Kidney capillary endothelial cell (primary cell): ENCODE measurements around the gene SDK2.

Experiments
- DNase-seq: peaks from one replicate; pipeline ENCODE4 v3.0.0-alpha.2; 2018; ENCODE audit warnings: low spot score

Gene SDK2

DNA sequence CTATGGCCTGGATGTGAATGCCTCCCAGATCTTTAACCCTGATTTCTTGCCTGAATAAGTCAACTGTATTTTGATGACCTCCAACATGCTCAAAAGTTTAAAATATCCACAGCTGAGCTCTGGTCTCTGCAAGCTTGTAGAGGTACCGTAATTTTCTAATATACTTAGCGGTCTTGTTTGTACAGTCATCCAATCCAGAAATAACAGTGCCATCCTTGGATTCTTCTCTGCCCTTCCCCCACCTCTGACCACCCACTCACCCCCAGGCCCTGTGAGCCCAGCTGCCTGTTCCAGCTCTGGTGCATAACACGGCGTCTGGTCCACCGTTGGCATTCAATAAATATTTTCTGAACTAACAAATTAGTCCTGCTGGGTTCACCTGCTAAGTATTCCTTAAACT, 113.1 kb downstream of the SDK2 start:
- no peak for DNase-seq

DNA sequence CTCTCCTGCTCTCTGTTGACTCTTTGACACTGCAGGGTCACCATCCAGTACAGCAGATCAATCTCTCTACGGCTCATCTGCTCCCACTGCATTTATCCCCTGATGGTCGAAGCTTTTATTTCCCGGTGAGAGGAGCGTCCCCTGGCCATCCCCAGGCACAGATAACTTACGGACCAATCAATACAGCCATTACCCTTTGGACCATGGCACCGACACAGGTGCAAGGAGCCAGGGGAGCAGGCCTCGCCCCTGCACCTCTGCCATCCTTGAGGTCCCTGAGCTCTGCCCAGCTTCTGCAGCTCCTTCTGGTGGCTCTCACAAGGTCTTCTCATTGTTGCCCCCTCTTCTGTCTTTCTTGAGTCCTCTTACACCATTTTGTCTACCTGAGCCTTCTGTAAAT, 115.6 kb downstream of the SDK2 start:
- no peak for DNase-seq

- DNase-seq: no peak
These were observed 117.3 kb downstream of the SDK2 start for GRCh38 chr17:73526952-73527351.

GRCh38 chr17:73524941-73525679, 119.1 kb downstream of the SDK2 start:
- no peak for DNase-seq

- DNase-seq: no peak
These were observed 121.5 kb downstream of the SDK2 start for GRCh38 chr17:73522696-73523095.

- no peak for DNase-seq
These were observed 122.1 kb downstream of the SDK2 start for GRCh38 chr17:73522107-73522506.

DNA sequence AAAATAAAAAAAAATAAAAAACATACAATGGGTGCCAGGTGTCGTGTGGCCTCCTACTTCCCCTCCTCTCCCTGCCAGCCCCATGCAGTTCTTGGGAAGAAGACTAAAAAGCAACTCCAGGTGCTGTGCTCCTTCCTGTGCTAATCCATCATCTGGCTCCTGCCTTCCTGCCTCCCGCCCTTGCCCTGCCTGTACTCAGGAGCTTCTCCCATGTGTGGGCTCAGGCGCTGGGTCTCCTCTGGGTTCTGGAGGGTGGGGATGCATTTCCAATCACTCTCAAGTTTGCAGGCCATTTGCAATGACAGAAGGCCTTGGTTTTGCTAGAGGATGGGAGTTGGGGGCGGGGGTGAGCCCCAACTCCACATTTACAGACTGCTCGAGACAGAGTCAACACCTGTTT, 122.9 kb downstream of the SDK2 start:
- DNase-seq: no peak

DNA sequence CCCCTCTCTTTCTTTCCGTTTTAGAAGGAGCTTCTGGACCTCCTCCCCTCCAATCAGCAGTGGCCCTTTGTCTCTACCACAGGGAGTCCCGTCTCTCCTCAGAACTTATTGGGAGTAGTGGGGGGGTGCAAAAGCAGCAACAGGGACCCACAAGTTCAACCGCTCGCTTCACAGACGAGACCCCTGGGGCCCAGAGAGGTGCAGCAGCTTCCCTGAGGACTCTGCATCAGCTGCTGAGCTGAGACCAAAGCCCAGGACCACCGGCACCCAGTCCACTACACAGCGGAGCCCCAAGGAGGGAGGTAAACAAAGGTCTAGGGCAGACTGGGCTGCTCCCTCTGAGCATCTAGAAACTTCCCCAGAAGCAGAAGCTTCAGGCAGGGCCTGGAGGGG, 123.9 kb downstream of the SDK2 start:
- no peak for DNase-seq

- DNase-seq: no peak
These were observed 124.4 kb downstream of the SDK2 start for GRCh38 chr17:73519714-73520368.

GRCh38 chr17:73519011-73519410, 125.2 kb downstream of the SDK2 start:
- no peak for DNase-seq

GRCh38 chr17:73516431-73516830, 127.8 kb downstream of the SDK2 start:
- DNase-seq: no peak

DNA sequence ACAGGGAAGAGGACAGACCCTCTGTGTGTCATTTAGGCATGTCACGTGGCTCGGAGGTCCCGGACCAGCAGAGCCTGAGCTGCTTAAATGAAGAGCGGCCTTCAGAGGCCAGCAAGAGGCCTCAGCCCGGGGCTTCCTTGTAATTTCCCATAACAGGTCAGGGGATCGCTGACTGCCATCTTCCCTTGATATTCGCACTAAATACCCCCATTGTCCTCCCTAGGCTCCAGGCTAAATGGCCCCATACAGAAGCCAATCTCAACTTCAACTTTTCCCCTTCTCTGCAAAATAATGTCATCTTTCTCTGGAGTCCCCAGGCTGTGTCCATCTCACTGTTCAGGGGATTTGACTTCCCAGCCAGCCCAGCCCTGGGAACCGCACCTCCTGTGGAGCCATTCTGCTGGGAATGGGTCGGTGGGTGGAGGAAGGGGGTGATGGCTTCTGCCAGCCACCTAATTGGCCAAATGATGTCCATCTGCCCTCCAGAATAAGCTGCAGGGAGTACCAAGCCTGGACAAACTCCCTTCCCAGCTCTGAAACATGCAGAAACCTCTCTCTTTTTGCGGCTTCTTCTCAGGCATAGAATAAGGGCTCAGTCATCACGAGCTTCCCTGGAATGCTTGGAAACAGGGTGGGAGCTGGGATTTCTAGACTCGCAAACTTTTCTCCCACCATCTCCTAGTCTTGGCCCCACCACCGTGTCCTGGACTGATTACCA, 129.9 kb downstream of the SDK2 start:
- DNase-seq: no peak

- DNase-seq: no peak
These were observed 130.8 kb downstream of the SDK2 start for GRCh38 chr17:73513426-73513825.

DNA sequence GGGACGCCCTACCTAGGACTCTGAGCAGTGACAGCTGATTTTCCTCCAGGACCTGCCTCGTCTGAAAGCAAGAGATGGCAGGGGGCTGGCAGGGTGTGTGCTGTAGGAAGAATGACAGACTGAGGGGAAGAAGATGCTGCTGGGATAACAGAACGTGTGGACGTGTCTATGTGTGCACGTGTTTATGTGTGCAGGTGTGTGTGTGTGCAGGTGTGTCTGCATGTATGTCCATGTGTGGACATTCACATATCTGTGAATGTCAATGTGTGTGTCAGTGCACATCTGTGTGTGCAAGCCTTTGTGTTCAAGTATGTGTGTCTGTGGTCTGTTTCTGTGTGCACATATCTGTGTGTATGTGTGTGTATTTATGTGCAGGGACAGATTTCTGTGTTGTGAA, 132.5 kb downstream of the SDK2 start:
- no peak for DNase-seq

DNA sequence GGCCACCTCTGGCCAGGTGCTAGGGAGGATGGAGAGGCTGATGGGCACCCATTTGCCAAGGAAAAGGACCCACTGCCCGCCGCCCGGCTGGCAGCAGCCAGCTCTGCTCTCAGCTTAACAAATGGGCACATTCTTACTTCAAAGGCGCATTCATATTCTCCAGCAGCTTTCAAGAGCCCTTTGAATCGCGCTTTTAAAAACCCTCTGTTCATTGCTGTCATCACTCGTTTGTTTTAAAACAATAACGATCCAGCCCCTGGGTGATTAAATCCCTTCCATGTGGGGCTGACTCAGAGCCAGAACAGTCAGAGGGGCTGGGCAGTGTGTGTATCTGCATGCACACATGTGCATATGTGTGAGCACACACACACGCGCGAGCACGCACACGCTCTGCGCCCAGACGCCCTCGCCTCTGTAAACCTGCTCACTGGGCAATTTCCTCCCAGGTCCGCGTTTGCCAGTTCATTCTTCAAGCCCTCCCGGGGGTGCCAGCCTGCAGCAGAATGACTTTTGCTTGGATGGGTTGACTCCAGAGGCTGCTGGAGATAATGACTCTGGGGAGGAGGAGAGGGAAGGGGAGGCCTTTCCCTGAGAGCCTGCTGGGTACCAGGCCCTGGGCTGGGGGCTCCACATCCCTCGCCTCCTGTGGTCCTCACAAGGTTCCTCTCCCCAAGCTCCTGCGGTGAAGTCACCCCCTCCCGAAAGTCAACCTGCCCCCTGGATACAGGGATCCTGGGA, 133.1 kb downstream of the SDK2 start:
- no peak for DNase-seq

GRCh38 chr17:73508931-73509605, 135.2 kb downstream of the SDK2 start:
- no peak for DNase-seq

GRCh38 chr17:73508057-73508930, 136.0 kb downstream of the SDK2 start:
- no peak for DNase-seq

DNA sequence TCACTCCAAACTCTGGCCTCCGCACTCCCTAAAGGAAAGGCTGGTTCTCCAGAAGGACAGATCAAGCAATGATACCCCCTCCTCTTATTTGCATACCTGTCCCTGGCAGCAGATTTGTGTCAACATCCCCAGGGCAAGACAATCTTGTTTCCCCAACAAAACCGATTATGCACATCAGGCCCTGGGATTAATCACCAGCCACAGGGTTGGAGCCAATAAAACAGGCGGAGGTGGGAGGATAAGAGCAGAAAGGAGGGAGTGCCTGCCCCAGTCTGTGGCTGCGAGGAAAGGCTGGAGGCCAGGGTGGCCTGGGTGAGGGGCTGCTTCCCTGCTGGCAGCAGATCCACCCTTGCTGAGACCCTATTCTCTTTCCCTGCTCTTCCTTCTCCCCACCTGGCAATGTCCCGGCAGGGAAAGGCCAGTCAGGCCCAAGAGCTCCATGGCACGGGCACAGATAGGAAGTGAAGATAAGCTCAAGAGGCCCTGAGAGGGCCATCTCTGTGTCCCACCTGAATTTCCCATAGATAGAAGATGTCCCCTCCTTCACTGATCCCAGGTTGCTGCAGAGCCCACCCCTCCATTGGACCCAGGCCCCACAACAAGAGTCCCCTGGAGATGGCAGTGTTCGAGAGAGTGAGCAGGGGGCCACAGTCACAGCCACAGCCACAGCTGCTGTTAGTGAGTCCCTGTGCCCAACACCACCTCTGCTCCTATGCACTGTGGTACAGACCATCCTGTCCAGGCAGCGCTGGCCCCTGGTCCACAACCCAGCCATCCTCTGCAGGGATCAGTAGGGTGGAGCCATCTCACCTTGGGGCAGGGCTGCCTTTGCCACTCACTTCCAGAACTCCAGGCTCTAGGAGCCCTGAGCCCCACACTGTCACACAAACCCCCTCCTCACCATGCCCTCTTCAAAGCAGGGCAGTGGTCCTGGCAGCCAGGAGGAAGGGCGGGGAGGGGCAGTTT, 137.5 kb downstream of the SDK2 start:
- DNase-seq: no peak

GRCh38 chr17:73503560-73503959, 140.7 kb downstream of the SDK2 start:
- no peak for DNase-seq
